WTC11 (cell line): ENCODE measurements around the gene TRIM2.

Experiments
- ATF1 ChIP-seq: sonication (generic); formaldehyde crosslinking; IDR thresholded peaks from 2 replicates; pipeline ENCODE4 v1.8.1; 2023; ENCODE audit warnings: mild to moderate bottlenecking, moderate library complexity, missing genetic modification reagents
- ATF3 ChIP-seq: sonication (generic); formaldehyde crosslinking; conservative IDR thresholded peaks from 2 replicates; pipeline ENCODE4 v1.8.1; 2022; ENCODE audit warnings: mild to moderate bottlenecking, missing genetic modification reagents
- CREB1 ChIP-seq: sonication (generic); formaldehyde crosslinking; IDR thresholded peaks from 2 replicates; pipeline ENCODE4 v1.8.0; 2023; ENCODE audit warnings: mild to moderate bottlenecking, missing genetic modification reagents
- FOXJ3 ChIP-seq: sonication (generic); formaldehyde crosslinking; IDR thresholded peaks from 2 replicates; pipeline ENCODE4 v1.9.0; 2021; ENCODE audit warnings: missing genetic modification reagents, mild to moderate bottlenecking, borderline replicate concordance
- JUN ChIP-seq: sonication (generic); formaldehyde crosslinking; IDR thresholded peaks from 2 replicates; pipeline ENCODE4 v1.8.0; 2023; ENCODE audit warnings: mild to moderate bottlenecking, missing genetic modification reagents
- NFATC4 ChIP-seq: fragments of 250-450 bp; sonication (Bioruptor Pico); IDR thresholded peaks from 2 replicates; pipeline ENCODE4 v1.9.0; 2021; ENCODE audit warnings: mild to moderate bottlenecking
- ZNF138 ChIP-seq: sonication (generic); formaldehyde crosslinking; conservative IDR thresholded peaks from 2 replicates; pipeline ENCODE4 v1.8.1; 2022; ENCODE audit warnings: mild to moderate bottlenecking, moderate library complexity, missing genetic modification reagents
- ZNF396 ChIP-seq: fragments of 250-450 bp; sonication (Bioruptor Pico); IDR thresholded peaks from 2 replicates; pipeline ENCODE4 v1.8.0; 2021; ENCODE audit warnings: mild to moderate bottlenecking, moderate library complexity, borderline replicate concordance
- TF ChIP-seq, protein P1 (sequence below): fragments of 200-600 bp; IDR thresholded peaks from 2 replicates; pipeline ENCODE4 v1.8.0; 2022; ENCODE audit warnings: antibody characterized with exemption
- TF ChIP-seq, protein P2 (sequence below): sonication (generic); formaldehyde crosslinking; IDR thresholded peaks from 2 replicates; pipeline ENCODE4 v1.8.0; 2022; ENCODE audit warnings: mild to moderate bottlenecking, missing genetic modification reagents

DNA sequence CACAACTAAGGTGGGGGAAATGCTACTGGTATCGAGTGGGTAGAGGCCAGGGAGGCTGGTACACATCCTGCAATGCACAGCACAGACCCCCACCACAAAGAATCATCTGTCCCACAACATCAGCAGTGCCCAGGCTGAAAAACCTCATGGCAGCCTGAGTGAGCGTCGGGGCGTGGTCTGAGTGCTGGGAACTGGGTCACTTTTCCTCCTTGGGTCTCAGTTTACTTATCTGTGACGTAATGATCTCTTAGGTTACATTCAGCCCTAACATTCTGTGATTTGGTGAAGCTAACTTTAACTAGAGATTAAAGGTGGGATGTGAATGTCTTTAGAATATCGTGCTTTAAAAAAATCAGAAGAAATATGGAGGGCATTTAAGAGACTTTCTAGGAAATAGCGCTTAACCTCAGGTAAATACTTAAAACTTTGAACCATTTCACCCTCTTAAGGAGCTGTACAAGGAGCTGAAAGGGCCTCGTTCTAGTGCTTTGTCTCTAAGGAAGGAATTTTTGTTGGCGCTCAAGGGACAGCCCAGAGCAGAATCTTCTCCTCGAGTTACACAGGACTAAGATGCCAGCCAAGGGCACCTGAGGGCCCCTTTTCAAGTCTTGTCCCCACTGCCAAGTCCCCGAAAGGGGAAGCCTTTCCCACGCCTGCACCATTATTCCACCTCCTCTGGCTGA is 18.1 kb upstream of the TRIM2 start:
- no peak for TF ChIP-seq NFATC4 (CRISPR knock-in tag)
- TF ChIP-seq, protein P1, sequence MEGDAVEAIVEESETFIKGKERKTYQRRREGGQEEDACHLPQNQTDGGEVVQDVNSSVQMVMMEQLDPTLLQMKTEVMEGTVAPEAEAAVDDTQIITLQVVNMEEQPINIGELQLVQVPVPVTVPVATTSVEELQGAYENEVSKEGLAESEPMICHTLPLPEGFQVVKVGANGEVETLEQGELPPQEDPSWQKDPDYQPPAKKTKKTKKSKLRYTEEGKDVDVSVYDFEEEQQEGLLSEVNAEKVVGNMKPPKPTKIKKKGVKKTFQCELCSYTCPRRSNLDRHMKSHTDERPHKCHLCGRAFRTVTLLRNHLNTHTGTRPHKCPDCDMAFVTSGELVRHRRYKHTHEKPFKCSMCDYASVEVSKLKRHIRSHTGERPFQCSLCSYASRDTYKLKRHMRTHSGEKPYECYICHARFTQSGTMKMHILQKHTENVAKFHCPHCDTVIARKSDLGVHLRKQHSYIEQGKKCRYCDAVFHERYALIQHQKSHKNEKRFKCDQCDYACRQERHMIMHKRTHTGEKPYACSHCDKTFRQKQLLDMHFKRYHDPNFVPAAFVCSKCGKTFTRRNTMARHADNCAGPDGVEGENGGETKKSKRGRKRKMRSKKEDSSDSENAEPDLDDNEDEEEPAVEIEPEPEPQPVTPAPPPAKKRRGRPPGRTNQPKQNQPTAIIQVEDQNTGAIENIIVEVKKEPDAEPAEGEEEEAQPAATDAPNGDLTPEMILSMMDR = no peak
- TF ChIP-seq JUN = no peak
- TF ChIP-seq ZNF138 (CRISPR knock-in tag) = no peak
- no peak for TF ChIP-seq CREB1
- no peak for TF ChIP-seq FOXJ3
- TF ChIP-seq ZNF396 (CRISPR knock-in tag) = no peak
- no peak for TF ChIP-seq ATF3 (CRISPR knock-in tag)
- TF ChIP-seq ATF1 (CRISPR knock-in tag) = no peak
- TF ChIP-seq, protein P2, sequence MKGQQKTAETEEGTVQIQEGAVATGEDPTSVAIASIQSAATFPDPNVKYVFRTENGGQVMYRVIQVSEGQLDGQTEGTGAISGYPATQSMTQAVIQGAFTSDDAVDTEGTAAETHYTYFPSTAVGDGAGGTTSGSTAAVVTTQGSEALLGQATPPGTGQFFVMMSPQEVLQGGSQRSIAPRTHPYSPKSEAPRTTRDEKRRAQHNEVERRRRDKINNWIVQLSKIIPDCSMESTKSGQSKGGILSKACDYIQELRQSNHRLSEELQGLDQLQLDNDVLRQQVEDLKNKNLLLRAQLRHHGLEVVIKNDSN (CRISPR knock-in tag) = no peak
